GM23248 (cell line): ENCODE measurements around the gene LIMS2.

Source experiments
- EZH2 ChIP-seq: fragments of 200-600 bp; sonication (generic); IDR thresholded peaks from 2 replicates; pipeline ENCODE4 v1.6.1; 2018; ENCODE audit warnings: antibody characterized with exemption, mild to moderate bottlenecking; ENCODE audit not compliant: insufficient read depth, poor library complexity, severe bottlenecking
- EZH2phosphoT487 ChIP-seq: fragments of 200-600 bp; sonication (generic); IDR thresholded peaks from 2 replicates; pipeline ENCODE4 v1.6.1; 2018; ENCODE audit warnings: antibody characterized with exemption, moderate library complexity, mild to moderate bottlenecking, low read depth; ENCODE audit not compliant: insufficient read depth

GRCh38 chr2:127704641-127705390, 29.5 kb upstream of the LIMS2 start:
- TF ChIP-seq EZH2phosphoT487 (no peak), EZH2 (no peak)
